Measurements from ENCODE around the gene MAP1B. TPM values are rescaled to one million over a fixed set of nuclear protein-coding genes. Genes with fewer than 3 reads are reported as not detected.

Gene MAP1B
- total and polyA plus RNA-seq, 10 of the 15 experiments (the other 5 are each of a cell fraction or from before 2014, with no cell fraction given), result 0.02 to 0.81 (median 0.06) TPM; not detected in 1

- WGBS (ENCODE audit: insufficient coverage, insufficient replicate concordance, low lambda C conversion rate, missing lambda C conversion rate), result 65% methylated on average over 7 of the region's 7 CpGs
- TF ChIP-seq YY1 (IDR thresholded peaks at IDR 0.05; ENCODE audit: low read depth, low read length), result no peak
- no peak for TF ChIP-seq JUND (IDR thresholded peaks at IDR 0.05; ENCODE audit: low read depth, low read length)
- TF ChIP-seq SUPT20H (IDR thresholded peaks at IDR 0.05; ENCODE audit: borderline replicate concordance, control insufficient read depth, low read depth, low read length), result no peak
- no peak for TF ChIP-seq WRNIP1 (IDR thresholded peaks at IDR 0.05; ENCODE audit: borderline replicate concordance, low read depth, low read length)
- no peak for TF ChIP-seq TBL1XR1 (IDR thresholded peaks at IDR 0.05; ENCODE audit: low read depth, low read length)
- TF ChIP-seq REST (IDR thresholded peaks at IDR 0.05; ENCODE audit: low read depth, low read length), result no peak
- no peak for TF ChIP-seq KAT2A (conservative IDR thresholded peaks at IDR 0.05; ENCODE audit: control insufficient read depth, low read depth, low read length)
- no peak for TF ChIP-seq RBBP5 (conservative IDR thresholded peaks at IDR 0.05)
- TF ChIP-seq NBN (IDR thresholded peaks at IDR 0.05), result no peak
- no peak for TF ChIP-seq TCF3 (IDR thresholded peaks at IDR 0.05; ENCODE audit: borderline replicate concordance, insufficient read depth, low read depth, low read length)
- TF ChIP-seq ZNF687 (IDR thresholded peaks at IDR 0.05), result no peak
- TF ChIP-seq HSF1 (IDR thresholded peaks at IDR 0.05; ENCODE audit: low read depth, low read length), result no peak
- TF ChIP-seq CEBPZ (IDR thresholded peaks at IDR 0.05; ENCODE audit: low read depth, low read length), result no peak
Measured at GRCh38 chr5:72183101-72183520, 75.8 kb downstream of the MAP1B start.

More at GRCh38 chr5:72183101-72183520, 75.8 kb downstream of the MAP1B start:
- POLR2A ChIA-PET, result no interaction called here
- DNase-seq (ENCODE audit: low read depth, low spot score), result no peak
- in situ Hi-C loops (cut with MboI) (no loop called here), intact Hi-C loops (cut with micrococcal nuclease; ENCODE audit: unreplicated experiment) (no loop called here)
- BruUV-seq (replicated peaks), result no TSS peak
- CTCF ChIA-PET, result no interaction called here
- RAD21 ChIA-PET (ENCODE audit: unreplicated experiment), result no interaction called here
- Histone ChIP-seq H3K36me3 (ENCODE audit: control insufficient read depth in 2 of 2, insufficient read depth in 2 of 2, low read length in 1 of 2) (no peaks in the 10 kb centered on the region), H3K79me2 (ENCODE audit: control insufficient read depth, insufficient read depth, low read length) (no peaks in the 10 kb centered on the region), H3K4me3 (no peak overlapping the region), H3K9ac (ENCODE audit: control insufficient read depth, insufficient read depth, low read length) (no peak overlapping the region), H4K20me1 (ENCODE audit: control insufficient read depth, insufficient read depth) (no peaks in the 10 kb centered on the region), H3K4me2 (ENCODE audit: control insufficient read depth, insufficient read depth) (no peak overlapping the region), H3K27me3 (replicated peaks in 1 of 2; ENCODE audit: control insufficient read depth in 2 of 2, insufficient read depth in 2 of 2, low read length in 1 of 2) (peaks cover 0 to 9% of the 10 kb centered on the region in 2 experiments; a peak in 2 of 4 replicates), H3K27ac (ENCODE audit: control insufficient read depth, insufficient read depth) (no peak overlapping the region), H3K4me1 (ENCODE audit: control insufficient read depth, insufficient read depth, low read length) (no peaks in the 10 kb centered on the region), H2AFZ (ENCODE audit: control insufficient read depth, low read depth, low read length) (no peak overlapping the region), H3K9me3 (replicated peaks; ENCODE audit: control insufficient read depth, insufficient read depth, low read length) (no peaks in the 10 kb centered on the region)
- FAIRE-seq, result no peak
- ATAC-seq, result no peak
- SMC1A ChIA-PET (ENCODE audit: uncharacterized antibody, unreplicated experiment), result no interaction called here

Data from GM12878 (cell line).